ENCODE data around the gene NAA38. TPM values are rescaled to one million over a fixed set of nuclear protein-coding genes. Genes with fewer than 3 reads are reported as not detected.

NAA38 gene
- total RNA-seq, 1 donor from 2014 or later = 60.2 TPM

DNA sequence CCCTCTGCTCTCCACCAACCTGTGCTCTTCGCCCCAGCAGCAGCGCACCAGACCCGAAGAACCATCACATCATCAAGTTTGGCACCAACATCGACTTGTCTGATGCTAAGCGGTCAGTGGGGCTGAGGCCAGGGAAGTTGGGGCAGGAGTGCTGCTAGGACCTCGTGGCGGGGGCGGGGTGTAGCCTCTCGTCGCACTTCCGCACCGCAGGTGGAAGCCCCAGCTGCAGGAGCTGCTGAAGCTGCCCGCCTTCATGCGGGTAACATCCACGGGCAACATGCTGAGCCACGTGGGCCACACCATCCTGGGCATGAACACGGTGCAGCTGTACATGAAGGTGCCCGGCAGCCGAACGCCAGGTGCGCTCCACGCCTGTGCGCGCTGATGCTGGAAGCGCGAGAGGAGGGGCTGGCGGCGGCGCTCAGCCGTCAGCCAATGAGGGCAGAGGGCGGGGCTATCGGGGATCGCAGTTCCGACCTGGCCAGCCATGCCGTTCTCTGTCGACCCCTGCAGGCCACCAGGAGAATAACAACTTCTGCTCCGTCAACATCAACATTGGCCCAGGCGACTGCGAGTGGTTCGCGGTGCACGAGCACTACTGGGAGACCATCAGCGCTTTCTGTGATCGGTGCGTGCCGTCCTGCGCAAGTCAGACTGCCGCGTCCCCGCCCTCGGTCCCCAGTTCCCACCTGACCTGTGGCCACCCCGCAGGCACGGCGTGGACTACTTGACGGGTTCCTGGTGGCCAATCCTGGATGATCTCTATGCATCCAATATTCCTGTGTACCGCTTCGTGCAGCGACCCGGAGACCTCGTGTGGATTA is 5.7 kb downstream of the NAA38 start:
- Histone ChIP-seq H3K36me3 (ENCODE audit: insufficient read depth, low read length) (peaks cover 11% of the 10 kb centered on the region), H3K79me2 (ENCODE audit: insufficient read depth, low read length) (peaks cover 7% of the 10 kb centered on the region), H3K4me1 (ENCODE audit: insufficient read depth, low read length) (peaks cover 22% of the 10 kb centered on the region), H3K4me2 (ENCODE audit: low read length) (no peak overlapping the region), H3K9me3 (ENCODE audit: insufficient read depth, low read depth, low read length) (no peaks in the 10 kb centered on the region), H2AFZ (ENCODE audit: low read depth, low read length) (no peak overlapping the region), H3K4me3 (ENCODE audit: insufficient read depth, low read depth, low read length) (no peak overlapping the region), H3K27ac (ENCODE audit: low read depth, low read length) (no peak overlapping the region), H3K27me3 (ENCODE audit: insufficient read depth, low read length) (no peaks in the 10 kb centered on the region), H3K9ac (ENCODE audit: low read length) (no peak overlapping the region), H4K20me1 (ENCODE audit: insufficient read depth, low read length) (peaks cover 44% of the 10 kb centered on the region)
- H3K9me3 Mint-ChIP-seq (ENCODE audit: unreplicated experiment) = no peaks in the 10 kb centered on the region
- DNase-seq (ENCODE audit: low read depth) (peak; percentile 51), FAIRE-seq (no peak)
- peak overlapping the region; percentile 34 for H3K27ac Mint-ChIP-seq (ENCODE audit: unreplicated experiment)
- peaks cover 24% of the 10 kb centered on the region for H3K36me3 Mint-ChIP-seq (ENCODE audit: low read depth, unreplicated experiment)
- peaks cover 13% of the 10 kb centered on the region for H3K4me1 Mint-ChIP-seq (ENCODE audit: low read depth, unreplicated experiment)
- H3K4me3 Mint-ChIP-seq (ENCODE audit: unreplicated experiment) = peak overlapping the region; percentile 57
- no peaks in the 10 kb centered on the region for H3K27me3 Mint-ChIP-seq (ENCODE audit: low read depth, unreplicated experiment)
- no peak for TF ChIP-seq EZH2 (IDR thresholded peaks at IDR 0.05; ENCODE audit: insufficient read depth, low read length)
- TF ChIP-seq, protein P1, sequence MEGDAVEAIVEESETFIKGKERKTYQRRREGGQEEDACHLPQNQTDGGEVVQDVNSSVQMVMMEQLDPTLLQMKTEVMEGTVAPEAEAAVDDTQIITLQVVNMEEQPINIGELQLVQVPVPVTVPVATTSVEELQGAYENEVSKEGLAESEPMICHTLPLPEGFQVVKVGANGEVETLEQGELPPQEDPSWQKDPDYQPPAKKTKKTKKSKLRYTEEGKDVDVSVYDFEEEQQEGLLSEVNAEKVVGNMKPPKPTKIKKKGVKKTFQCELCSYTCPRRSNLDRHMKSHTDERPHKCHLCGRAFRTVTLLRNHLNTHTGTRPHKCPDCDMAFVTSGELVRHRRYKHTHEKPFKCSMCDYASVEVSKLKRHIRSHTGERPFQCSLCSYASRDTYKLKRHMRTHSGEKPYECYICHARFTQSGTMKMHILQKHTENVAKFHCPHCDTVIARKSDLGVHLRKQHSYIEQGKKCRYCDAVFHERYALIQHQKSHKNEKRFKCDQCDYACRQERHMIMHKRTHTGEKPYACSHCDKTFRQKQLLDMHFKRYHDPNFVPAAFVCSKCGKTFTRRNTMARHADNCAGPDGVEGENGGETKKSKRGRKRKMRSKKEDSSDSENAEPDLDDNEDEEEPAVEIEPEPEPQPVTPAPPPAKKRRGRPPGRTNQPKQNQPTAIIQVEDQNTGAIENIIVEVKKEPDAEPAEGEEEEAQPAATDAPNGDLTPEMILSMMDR (IDR thresholded peaks at IDR 0.05; ENCODE audit: insufficient read depth, low read depth, low read length) = peak; percentile 80

DNA sequence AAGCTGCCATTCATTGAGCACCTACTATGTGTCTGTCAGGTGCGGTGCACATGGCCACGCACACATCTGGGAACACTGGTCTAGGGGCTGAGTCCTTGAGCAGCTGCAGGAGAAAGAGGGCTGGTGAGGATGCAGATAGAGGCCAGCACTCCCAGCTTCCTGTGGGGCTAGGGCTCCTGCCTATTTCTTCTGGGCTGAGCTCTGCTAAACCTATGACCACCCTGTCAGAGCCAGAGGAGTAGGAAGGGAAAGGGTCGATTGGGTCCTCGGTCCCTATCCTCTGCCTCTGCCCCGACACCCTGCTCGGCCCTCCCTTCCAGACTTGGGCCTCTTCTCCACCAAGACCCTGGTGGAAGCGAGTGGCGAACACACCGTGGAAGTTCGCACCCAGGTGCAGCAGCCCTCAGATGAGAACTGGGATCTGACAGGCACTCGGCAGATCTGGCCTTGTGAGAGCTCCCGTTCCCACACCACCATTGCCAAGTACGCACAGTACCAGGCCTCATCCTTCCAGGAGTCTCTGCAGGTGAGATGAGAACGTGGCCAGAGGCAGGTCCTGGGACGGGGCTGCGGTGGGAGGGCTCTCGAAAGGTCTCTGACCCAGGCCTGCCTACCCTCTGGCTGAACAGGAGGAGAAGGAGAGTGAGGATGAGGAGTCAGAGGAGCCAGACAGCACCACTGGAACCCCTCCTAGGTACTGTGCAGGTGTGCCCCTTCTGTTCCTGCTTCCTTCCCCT is 6.5 kb downstream of the NAA38 start:
- H3K9me3 Mint-ChIP-seq (ENCODE audit: unreplicated experiment) = no peaks in the 10 kb centered on the region
- peaks cover 11% of the 10 kb centered on the region for H3K36me3 ChIP-seq (ENCODE audit: insufficient read depth, low read length)
- no peak overlapping the region for H3K4me2 ChIP-seq (ENCODE audit: low read length)
- no peaks in the 10 kb centered on the region for H3K27me3 ChIP-seq (ENCODE audit: insufficient read depth, low read length)
- H3K9me3 ChIP-seq (ENCODE audit: insufficient read depth, low read depth, low read length) = no peaks in the 10 kb centered on the region
- DNase-seq (ENCODE audit: low read depth) (no peak), FAIRE-seq (no peak)
- no peak overlapping the region for H2AFZ ChIP-seq (ENCODE audit: low read depth, low read length)
- H3K4me1 Mint-ChIP-seq (ENCODE audit: low read depth, unreplicated experiment) = peaks cover 14% of the 10 kb centered on the region
- TF ChIP-seq EZH2 (IDR thresholded peaks at IDR 0.05; ENCODE audit: insufficient read depth, low read length) = no peak
- TF ChIP-seq, protein P1 (IDR thresholded peaks at IDR 0.05; ENCODE audit: insufficient read depth, low read depth, low read length) = no peak
- no peak overlapping the region for H3K27ac ChIP-seq (ENCODE audit: low read depth, low read length)
- H3K79me2 ChIP-seq (ENCODE audit: insufficient read depth, low read length) = peaks cover 14% of the 10 kb centered on the region
- no peak overlapping the region for H3K9ac ChIP-seq (ENCODE audit: low read length)
- peaks cover 44% of the 10 kb centered on the region for H4K20me1 ChIP-seq (ENCODE audit: insufficient read depth, low read length)
- peaks cover 24% of the 10 kb centered on the region for H3K36me3 Mint-ChIP-seq (ENCODE audit: low read depth, unreplicated experiment)
- no peak overlapping the region for H3K27ac Mint-ChIP-seq (ENCODE audit: unreplicated experiment)
- H3K4me3 Mint-ChIP-seq (ENCODE audit: unreplicated experiment) = peak overlapping the region; percentile 57
- H3K4me1 ChIP-seq (ENCODE audit: insufficient read depth, low read length) = peaks cover 15% of the 10 kb centered on the region
- H3K27me3 Mint-ChIP-seq (ENCODE audit: low read depth, unreplicated experiment) = no peaks in the 10 kb centered on the region
- no peak overlapping the region for H3K4me3 ChIP-seq (ENCODE audit: insufficient read depth, low read depth, low read length)

All from astrocyte (in vitro differentiated cells and primary cell).